ENCODE data around the gene BTNL3.
"Not testable (repeated sequence)": the region's sequence is repeated elsewhere in the genome, so short reads cannot be mapped to it uniquely, and the experiment has no call there.

The BTNL3 gene

GRCh38 chr5:180988592-180988991 is at the start of gene BTNL3:
BTNL3 (plus strand) TSS chr5:180988846; CDS start chr5:180989029, 183 bp downstream.
- no peak for DNase-seq (ENCODE audit: extremely low spot score, insufficient read length, low read depth)
- FAIRE-seq = no peak

- FAIRE-seq (no peak), DNase-seq (ENCODE audit: extremely low spot score, insufficient read length, low read depth) (no peak)
Observed at GRCh38 chr5:180950291-180950949, 38.2 kb upstream of the BTNL3 start.

- FAIRE-seq = no peak
- DNase-seq (ENCODE audit: extremely low spot score, insufficient read length, low read depth) = no peak
Observed at GRCh38 chr5:180959661-180960060, 29.0 kb upstream of the BTNL3 start.

GRCh38 chr5:180960209-180960608 is 28.4 kb upstream of the BTNL3 start:
- DNase-seq (ENCODE audit: extremely low spot score, insufficient read length, low read depth) (no peak), FAIRE-seq (no peak)

GRCh38 chr5:180969406-180969805 is 19.2 kb upstream of the BTNL3 start:
- DNase-seq (ENCODE audit: extremely low spot score, insufficient read length, low read depth) = no peak
- no peak for FAIRE-seq

- DNase-seq (ENCODE audit: extremely low spot score, insufficient read length, low read depth) (no peak), FAIRE-seq (no peak)
Observed at GRCh38 chr5:180970336-180970735, 18.3 kb upstream of the BTNL3 start.

GRCh38 chr5:180970875-180971274 is 17.8 kb upstream of the BTNL3 start:
- DNase-seq (ENCODE audit: extremely low spot score, insufficient read length, low read depth) = no peak
- FAIRE-seq = no peak

- FAIRE-seq (peak; percentile 18), DNase-seq (ENCODE audit: extremely low spot score, insufficient read length, low read depth) (no peak)
Observed at GRCh38 chr5:180974612-180975315, 13.9 kb upstream of the BTNL3 start.

- FAIRE-seq (peak; percentile 94), DNase-seq (ENCODE audit: extremely low spot score, insufficient read length, low read depth) (peak; percentile 5)
Observed at GRCh38 chr5:180975338-180975737, 13.3 kb upstream of the BTNL3 start.

GRCh38 chr5:180976518-180976917 is 12.1 kb upstream of the BTNL3 start:
- DNase-seq (ENCODE audit: extremely low spot score, insufficient read length, low read depth) = no peak

GRCh38 chr5:180977852-180978251 is 10.8 kb upstream of the BTNL3 start:
- FAIRE-seq (no peak), DNase-seq (ENCODE audit: extremely low spot score, insufficient read length, low read depth) (no peak)

More at GRCh38 chr5:180976518-180976917, 12.1 kb upstream of the BTNL3 start:
- FAIRE-seq = peak; percentile 12

- FAIRE-seq (no peak), DNase-seq (ENCODE audit: extremely low spot score, insufficient read length, low read depth) (no peak)
Observed at GRCh38 chr5:180982008-180982741, 6.5 kb upstream of the BTNL3 start.

GRCh38 chr5:180988016-180988415 is 630 bp upstream of the BTNL3 start:
- no peak for FAIRE-seq

GRCh38 chr5:180990086-180990881 is 1.6 kb downstream of the BTNL3 start:
- DNase-seq (ENCODE audit: extremely low spot score, insufficient read length, low read depth) (peak; percentile 17), FAIRE-seq (peak; percentile 66)

More at GRCh38 chr5:180988016-180988415, 630 bp upstream of the BTNL3 start:
- no peak for DNase-seq (ENCODE audit: extremely low spot score, insufficient read length, low read depth)

- no peak for FAIRE-seq
Observed at GRCh38 chr5:180990882-180991242, 2.2 kb downstream of the BTNL3 start.

GRCh38 chr5:181001947-181002346 is 13.3 kb downstream of the BTNL3 start:
- FAIRE-seq = no peak
- DNase-seq (ENCODE audit: extremely low spot score, insufficient read length, low read depth) = no peak

More at GRCh38 chr5:180990882-180991242, 2.2 kb downstream of the BTNL3 start:
- no peak for DNase-seq (ENCODE audit: extremely low spot score, insufficient read length, low read depth)

- DNase-seq (ENCODE audit: extremely low spot score, insufficient read length, low read depth) (no peak), FAIRE-seq (no peak)
Observed at GRCh38 chr5:181005791-181006190, 17.1 kb downstream of the BTNL3 start.

GRCh38 chr5:181008136-181008535 is 19.5 kb downstream of the BTNL3 start:
- FAIRE-seq (no peak), DNase-seq (ENCODE audit: extremely low spot score, insufficient read length, low read depth) (no peak)

GRCh38 chr5:181010018-181010417 is 21.4 kb downstream of the BTNL3 start:
- not testable (repeated sequence) for FAIRE-seq; DNase-seq (ENCODE audit: extremely low spot score, insufficient read length, low read depth)

GRCh38 chr5:181014654-181015053 is 26.0 kb downstream of the BTNL3 start:
- DNase-seq (ENCODE audit: extremely low spot score, insufficient read length, low read depth); FAIRE-seq: not testable (repeated sequence)
